Ramos (cell line): Measurements from ENCODE around the gene ZNF681.
"Not testable (repeated sequence)": the region's sequence is repeated elsewhere in the genome, so short reads cannot be mapped to it uniquely, and the experiment has no call there.

Experiments
- in situ Hi-C: fragments of 300-500 bp; cut with MboI; formaldehyde crosslinking; loops from one replicate; pipeline ENCODE4 v1.14.3; 2022; ENCODE audit warnings: low sequenced_read_pairs; ENCODE audit not compliant: unreplicated experiment

The ZNF681 gene

GRCh38 chr19:23774524-23774971 lies 15.9 kb upstream of the ZNF681 start:
- in situ Hi-C loops, result no loop called here

GRCh38 chr19:23774106-23774505 lies 15.4 kb upstream of the ZNF681 start:
- in situ Hi-C loops, result no loop called here

GRCh38 chr19:23772675-23773063 lies 14.0 kb upstream of the ZNF681 start:
- in situ Hi-C loops, result no loop called here

GRCh38 chr19:23771761-23772674 lies 13.3 kb upstream of the ZNF681 start:
- in situ Hi-C loops, result no loop called here

- in situ Hi-C loops, result no loop called here
Measured at GRCh38 chr19:23771316-23771715, 12.6 kb upstream of the ZNF681 start.

GRCh38 chr19:23770672-23771250 lies 12.1 kb upstream of the ZNF681 start:
- in situ Hi-C loops, result no loop called here

- in situ Hi-C loops, result no loop called here
Measured at GRCh38 chr19:23769691-23770468, 11.2 kb upstream of the ZNF681 start.

- in situ Hi-C loops, result no loop called here
Measured at GRCh38 chr19:23766951-23767350, 8.3 kb upstream of the ZNF681 start.

- in situ Hi-C loops, result no loop called here
Measured at GRCh38 chr19:23764781-23765180, 6.1 kb upstream of the ZNF681 start.

GRCh38 chr19:23762884-23763711 lies 4.4 kb upstream of the ZNF681 start:
- in situ Hi-C loops, result no loop called here

- in situ Hi-C loops, result no loop called here
Measured at GRCh38 chr19:23762548-23762883, 3.8 kb upstream of the ZNF681 start.

- in situ Hi-C loops, result not testable (repeated sequence)
Measured at GRCh38 chr19:23760326-23760725, 1.6 kb upstream of the ZNF681 start.

GRCh38 chr19:23743633-23744232 lies 15.0 kb downstream of the ZNF681 start:
- in situ Hi-C loops, result not testable (repeated sequence)

GRCh38 chr19:23730729-23731465 lies 27.8 kb downstream of the ZNF681 start:
- in situ Hi-C loops, result not testable (repeated sequence)

- in situ Hi-C loops, result not testable (repeated sequence)
Measured at GRCh38 chr19:23724161-23724560, 34.5 kb downstream of the ZNF681 start.

- in situ Hi-C loops, result no loop called here
Measured at GRCh38 chr19:23718802-23719201, 39.9 kb downstream of the ZNF681 start.

- in situ Hi-C loops, result no loop called here
Measured at GRCh38 chr19:23716792-23717191, 41.9 kb downstream of the ZNF681 start.

- in situ Hi-C loops, result no loop called here
Measured at GRCh38 chr19:23709347-23709746, 49.3 kb downstream of the ZNF681 start.

- in situ Hi-C loops, result no loop called here
Measured at GRCh38 chr19:23706657-23707056, 52.0 kb downstream of the ZNF681 start.
